Measurements from ENCODE around the gene TNRC6A. TPM values are rescaled to one million over a fixed set of nuclear protein-coding genes. Genes with fewer than 3 reads are reported as not detected.

The TNRC6A gene
- total and polyA plus RNA-seq, 10 of the 15 experiments (the other 5 are each of a cell fraction or from before 2014, with no cell fraction given) = 4.6 to 41.3 (median 29.7) TPM

- Histone ChIP-seq H3K4me3 (no peak overlapping the region), H3K4me1 (ENCODE audit: control insufficient read depth, insufficient read depth, low read length) (no peaks in the 10 kb centered on the region), H3K27me3 (replicated peaks in 1 of 2; ENCODE audit: control insufficient read depth in 2 of 2, insufficient read depth in 2 of 2, low read length in 1 of 2) (no peaks in the 10 kb centered on the region), H4K20me1 (ENCODE audit: control insufficient read depth, insufficient read depth) (no peaks in the 10 kb centered on the region), H3K4me2 (ENCODE audit: control insufficient read depth, insufficient read depth) (no peak overlapping the region), H2AFZ (ENCODE audit: control insufficient read depth, low read depth, low read length) (no peak overlapping the region), H3K27ac (ENCODE audit: control insufficient read depth, insufficient read depth) (no peak overlapping the region), H3K9me3 (replicated peaks; ENCODE audit: control insufficient read depth, insufficient read depth, low read length) (no peaks in the 10 kb centered on the region), H3K9ac (ENCODE audit: control insufficient read depth, insufficient read depth, low read length) (no peak overlapping the region), H3K36me3 (ENCODE audit: control insufficient read depth in 2 of 2, insufficient read depth in 2 of 2, low read length in 1 of 2) (no peaks in the 10 kb centered on the region), H3K79me2 (ENCODE audit: control insufficient read depth, insufficient read depth, low read length) (no peaks in the 10 kb centered on the region)
- SMC1A ChIA-PET (ENCODE audit: uncharacterized antibody, unreplicated experiment) = interaction anchor here (0.9 to 1.2 kb wide), 2 partner anchors 9 to 10 kb away, joined by 3 to 4 read pairs; no protein-coding TSS in a partner anchor
- no TSS peak for BruUV-seq (replicated peaks)
- CTCF ChIA-PET = interaction anchor here (1.5 kb wide), 1 partner anchor 9 kb away, joined by 3 read pairs; no protein-coding TSS in a partner anchor
- DNase-seq (ENCODE audit: low read depth, low spot score) (no peak), FAIRE-seq (no peak), ATAC-seq (no peak)
- intact Hi-C loops (cut with micrococcal nuclease; ENCODE audit: unreplicated experiment) = no loop called here
- 20% methylated on average over 8 of the region's 8 CpGs for WGBS (ENCODE audit: insufficient coverage, insufficient replicate concordance, low lambda C conversion rate, missing lambda C conversion rate)
- TF ChIP-seq IRF3 (IDR thresholded peaks at IDR 0.05) (no peak), E2F4 (IDR thresholded peaks at IDR 0.05; ENCODE audit: low read depth, low read length) (no peak), ATF2 (IDR thresholded peaks at IDR 0.05; ENCODE audit: low read length) (no peak), ZNF592 (IDR thresholded peaks at IDR 0.05) (no peak), FOS (IDR thresholded peaks at IDR 0.05; ENCODE audit: borderline replicate concordance, extremely low read depth, insufficient read length) (no peak)
- in situ Hi-C loops (cut with MboI) = no loop called here
- RAD21 ChIA-PET (ENCODE audit: unreplicated experiment) = no interaction called here
- POLR2A ChIA-PET = no interaction called here
Observed at GRCh38 chr16:24851700-24852099, 122.2 kb downstream of the TNRC6A start.
